Mesenteric fat pad (tissue), 1 donor: ENCODE measurements around the gene STPG3. TPM values are rescaled to one million over a fixed set of nuclear protein-coding genes. Genes with fewer than 3 reads are reported as not detected.

Experiments
- DNase-seq: peaks from one replicate; pipeline ENCODE4 v3.0.0-alpha.2; 2020; ENCODE audit warnings: low spot score
- total RNA-seq: library from RNA; stranded (reverse); fragmentation: NEBNext Ultra II Directional; extraction: Animal tissue kit (Norgen Biotek cat#: 25700); gene quantifications from one replicate; pipeline ENCODE4 v1.2.1, GENCODE V29; 2021
- donor health status: DM: yes; HTN: yes; CAD: no.

STPG3 gene
- total RNA-seq, 1 donor from 2014 or later, result not detected

DNA sequence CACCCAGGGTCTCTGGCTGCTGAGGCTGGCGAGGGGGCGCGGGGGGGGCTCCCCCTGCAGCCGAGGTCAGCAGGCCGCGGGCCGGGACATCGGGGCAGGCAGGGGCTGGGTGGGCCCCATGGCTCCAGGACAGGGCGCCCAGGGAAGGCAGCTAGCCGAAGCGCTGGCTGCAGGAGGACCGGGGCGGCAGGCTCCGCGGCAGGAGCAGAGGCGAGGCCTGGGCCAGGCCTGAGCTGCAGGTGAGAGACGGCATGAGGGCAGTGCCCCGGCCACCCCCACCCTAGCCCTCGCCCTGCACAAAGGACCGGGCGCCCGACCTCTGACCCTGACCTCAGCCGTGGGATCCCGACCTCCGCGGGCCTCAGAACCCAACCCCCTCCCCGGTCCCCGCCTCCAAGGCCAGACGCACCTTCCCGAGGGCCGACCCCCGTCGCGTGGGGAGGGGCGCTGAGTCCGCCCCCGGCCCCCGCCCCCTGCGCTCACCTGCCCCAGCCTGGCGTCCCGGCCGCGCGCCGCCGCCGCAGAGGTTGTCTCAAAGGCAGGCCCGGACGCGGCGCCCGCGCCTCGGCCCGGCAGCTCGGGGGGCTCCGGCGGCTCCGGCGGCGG lies 29.5 kb upstream of the STPG3 start:
- no peak for DNase-seq

DNA sequence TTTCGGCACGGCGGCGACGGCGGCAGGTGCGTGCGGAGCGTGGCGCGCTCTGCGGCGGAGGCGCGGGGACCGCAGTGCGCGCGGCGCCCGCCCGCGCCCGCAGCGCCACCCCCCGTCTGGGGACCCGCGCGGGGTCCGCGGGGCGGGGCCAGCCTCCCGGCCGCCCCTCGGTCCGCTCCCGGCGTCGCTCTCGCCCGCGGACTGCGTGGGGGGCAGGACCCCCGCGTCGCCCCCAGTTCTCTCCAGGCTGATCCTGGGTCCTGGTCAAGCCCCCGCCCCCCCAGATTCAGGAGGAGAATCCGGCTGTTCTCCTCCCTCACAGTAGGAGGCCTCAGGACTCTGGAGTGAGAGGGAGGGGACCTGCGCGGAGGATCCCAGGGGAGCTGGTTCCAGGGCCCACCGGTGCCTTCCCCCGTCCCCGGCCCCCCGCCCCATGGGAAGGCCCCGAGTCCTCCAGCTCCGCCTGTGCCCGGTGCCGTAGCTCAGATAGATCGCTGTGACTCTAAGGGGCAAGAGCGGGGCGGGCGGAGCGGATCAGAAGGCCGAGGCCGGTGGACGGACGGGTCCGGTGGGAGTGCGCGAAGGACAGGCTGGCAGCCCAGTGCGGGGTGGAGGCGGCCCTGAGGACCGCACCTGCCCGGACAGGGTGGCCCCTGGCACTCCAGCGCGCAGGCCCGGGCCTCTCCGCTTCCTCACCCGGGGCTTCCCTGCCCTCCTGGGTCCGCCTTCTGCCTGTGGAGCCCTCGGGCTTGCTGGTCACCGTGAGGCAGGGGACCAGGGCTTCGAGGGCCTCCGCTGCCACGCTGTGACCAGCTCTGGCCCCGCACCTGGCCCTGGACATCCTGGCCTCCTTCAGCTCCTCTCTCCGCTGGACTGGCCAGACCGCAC lies 28.7 kb upstream of the STPG3 start, which contains the start of gene RNF208:
RNF208 (minus strand) TSS at position 51 of the 888 bp plus-strand sequence. CDS start 1,028 bp downstream, outside the sequence.
- DNase-seq, result no peak

DNA sequence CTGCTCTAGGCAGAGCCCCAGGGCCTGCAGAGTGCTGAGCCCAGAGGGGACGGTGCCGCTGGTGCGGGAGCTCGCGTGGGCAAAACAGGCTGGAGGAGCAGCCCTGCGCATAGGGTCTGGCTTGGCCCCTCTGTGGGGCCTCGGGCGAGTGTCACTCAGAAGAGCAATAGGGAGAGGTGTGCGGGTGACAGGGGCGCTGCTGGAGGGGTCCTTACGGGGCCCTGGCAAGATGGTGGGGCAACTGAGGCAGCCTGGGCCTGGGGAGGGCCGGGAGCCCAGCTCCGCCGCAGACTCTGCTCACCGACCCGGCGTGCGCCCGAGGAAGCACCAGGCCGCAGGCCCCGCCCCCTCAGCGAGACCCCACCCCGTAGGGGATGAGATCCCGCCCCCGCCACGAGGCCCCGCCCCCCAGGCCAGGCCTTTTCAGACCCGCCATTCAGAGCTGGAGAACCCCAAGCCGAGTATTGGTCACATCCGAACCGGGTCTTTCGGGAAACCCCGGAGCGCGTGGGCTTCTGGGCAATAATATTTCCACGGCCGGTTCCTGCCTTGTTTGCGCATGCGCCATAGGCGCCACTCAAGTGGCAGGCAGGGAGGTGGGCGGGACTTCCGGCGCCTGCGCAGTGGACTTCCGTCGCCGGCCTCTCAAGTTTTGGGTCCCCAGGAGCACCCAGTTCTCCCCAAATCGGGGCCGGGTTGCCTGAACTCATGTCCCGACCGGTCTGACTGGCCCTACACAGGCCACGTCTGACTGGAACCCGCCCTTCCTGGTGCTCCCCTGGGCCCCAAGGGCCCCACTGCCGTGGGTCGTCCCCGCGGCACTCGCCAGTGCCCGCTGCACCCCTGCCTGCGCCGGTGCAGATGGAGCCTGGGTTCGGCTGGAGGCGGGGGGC lies 27.8 kb upstream of the STPG3 start:
- peak; percentile 98 for DNase-seq

DNA sequence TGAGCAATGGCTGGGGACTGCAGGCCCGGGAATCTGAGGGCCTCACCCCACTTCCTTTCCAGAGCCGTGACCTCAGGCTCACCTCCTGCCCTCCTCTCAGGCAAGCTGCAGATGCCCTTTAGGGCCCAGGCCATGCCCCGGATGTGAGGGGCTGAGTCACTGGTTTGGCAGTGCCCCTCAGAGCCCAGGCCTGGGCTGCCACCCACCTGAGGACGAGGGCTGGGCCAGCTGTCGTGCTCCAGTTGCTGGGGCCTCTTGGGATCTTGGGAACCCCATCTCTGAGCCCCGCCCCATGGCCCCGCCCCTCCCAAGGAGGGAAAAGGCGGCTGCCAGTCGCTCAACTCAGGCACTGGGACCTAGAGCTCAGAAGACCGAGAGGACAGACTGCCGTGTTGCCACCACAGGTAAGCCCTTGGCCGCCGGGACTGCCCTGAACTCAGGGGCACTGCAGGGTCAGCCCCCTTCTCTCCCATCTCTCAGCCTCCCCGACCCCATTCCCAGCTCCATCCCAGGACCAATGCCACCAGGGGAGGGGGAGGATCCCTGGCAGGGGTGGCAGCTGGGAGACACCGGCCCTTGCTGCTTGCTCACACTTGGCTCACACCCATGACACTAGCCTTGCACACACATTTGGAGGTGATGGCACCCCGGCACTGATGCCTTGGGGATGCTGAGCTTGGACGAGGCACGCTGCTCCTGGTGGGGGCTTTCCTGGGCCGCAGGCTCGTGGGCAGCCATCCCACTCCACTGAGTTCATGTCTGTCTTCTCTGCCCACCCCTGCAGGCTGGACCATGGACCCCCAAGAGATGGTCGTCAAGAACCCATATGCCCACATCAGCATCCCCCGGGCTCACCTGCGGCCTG lies 26.0 kb upstream of the STPG3 start, which contains the start of gene CYSRT1:
CYSRT1 (plus strand) TSS at position 345 of the 865 bp plus-strand sequence; CDS start at position 793, 448 bp downstream.
- DNase-seq, result no peak

DNA sequence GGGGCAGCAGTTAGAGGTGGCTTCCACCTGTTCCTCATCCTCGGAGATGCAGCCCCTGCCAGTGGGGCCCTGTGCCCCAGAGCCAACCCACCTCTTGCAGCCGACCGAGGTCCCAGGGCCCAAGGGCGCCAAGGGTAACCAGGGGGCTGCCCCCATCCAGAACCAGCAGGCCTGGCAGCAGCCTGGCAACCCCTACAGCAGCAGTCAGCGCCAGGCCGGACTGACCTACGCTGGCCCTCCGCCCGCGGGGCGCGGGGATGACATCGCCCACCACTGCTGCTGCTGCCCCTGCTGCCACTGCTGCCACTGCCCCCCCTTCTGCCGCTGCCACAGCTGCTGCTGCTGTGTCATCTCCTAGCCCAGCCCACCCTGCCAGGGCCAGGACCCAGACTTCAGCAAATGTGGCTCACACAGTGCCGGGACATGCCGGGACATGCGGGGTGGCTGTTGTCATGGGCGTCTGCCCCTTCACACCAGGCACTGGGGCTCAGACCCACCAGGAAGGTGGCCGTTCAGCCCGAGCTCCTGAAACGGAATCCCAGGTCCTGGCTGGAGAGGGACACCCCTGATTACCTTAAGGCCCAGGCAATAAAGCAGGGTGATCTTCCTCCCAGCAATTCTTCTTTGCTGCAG lies 25.3 kb upstream of the STPG3 start:
- no peak for DNase-seq

DNA sequence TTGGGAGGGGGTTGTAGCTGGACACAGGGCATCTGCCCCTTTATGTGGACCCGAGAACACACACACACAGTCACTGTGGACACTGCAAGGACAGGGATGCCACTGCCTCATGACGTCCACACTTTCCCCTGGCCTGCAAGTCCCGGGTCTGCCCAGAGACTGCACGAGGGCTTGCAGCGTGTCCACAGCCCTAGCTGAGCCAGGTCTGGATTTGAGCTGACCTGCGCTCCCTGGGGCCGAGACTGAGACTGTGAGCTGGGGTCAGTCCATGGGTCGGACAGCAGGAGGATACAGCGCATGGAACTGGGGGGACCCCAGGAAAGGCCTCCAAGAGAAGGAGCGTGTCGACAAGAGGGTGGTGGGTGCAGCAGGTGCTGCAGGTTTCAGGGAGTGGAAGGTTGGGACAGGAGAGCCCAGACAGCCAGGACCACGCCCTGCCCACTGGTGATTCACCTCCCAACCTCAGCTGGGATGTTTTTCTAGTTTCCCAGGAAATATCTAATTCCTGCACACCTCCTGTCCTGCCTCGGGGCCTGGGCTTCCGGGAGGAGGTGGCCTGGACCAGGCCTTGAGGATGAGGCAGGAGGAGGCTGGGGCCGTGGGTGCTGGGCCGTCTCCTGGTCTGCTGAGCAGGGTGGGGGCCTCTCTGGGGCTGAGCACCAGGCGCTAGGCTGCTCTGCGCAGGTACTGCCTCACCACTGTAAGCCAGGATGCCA lies 24.6 kb upstream of the STPG3 start:
- no peak for DNase-seq

DNA sequence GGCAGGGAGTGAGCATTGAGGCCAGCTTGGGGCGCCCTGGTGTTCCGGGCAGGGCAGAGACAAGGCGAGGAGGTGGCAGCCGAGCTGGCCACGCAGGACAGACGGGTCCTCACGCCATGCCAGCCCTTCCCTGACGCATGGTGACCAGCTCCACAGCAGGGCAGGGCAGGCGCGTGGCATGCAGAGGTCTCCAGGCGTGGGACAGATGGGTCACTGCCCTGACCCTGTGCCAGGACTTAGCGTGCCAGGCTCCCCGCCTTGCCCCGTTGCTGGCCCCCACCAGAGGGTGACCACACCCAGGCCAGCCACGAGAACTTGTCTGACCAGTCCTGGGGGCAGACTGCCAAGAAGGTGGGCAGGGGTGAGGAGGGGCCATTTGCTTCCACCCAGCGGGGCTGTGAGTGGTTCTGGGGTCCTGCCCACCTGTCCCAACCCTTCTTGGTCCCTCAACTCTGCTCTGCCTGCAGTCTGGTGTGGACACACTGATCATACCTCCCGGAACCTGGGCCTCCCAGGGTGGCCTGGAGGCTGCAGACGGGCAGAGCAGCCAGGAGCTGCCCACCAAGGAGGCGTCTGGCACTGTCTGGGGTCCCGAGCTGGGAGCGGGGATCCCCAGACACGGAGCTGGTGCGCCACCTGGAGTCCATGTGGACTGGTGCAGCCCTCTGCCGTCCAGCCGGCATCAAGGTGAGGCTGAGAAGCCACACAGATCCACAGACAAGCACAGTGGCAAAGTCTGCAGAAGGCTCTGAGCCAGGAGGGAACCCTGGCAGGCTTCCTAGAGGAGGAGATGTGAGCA lies 23.8 kb upstream of the STPG3 start, which contains the start of gene RNF224:
RNF224 (plus strand) TSS at position 449 of the 799 bp plus-strand sequence. CDS start 834 bp downstream, outside the sequence.
- no peak for DNase-seq

DNA sequence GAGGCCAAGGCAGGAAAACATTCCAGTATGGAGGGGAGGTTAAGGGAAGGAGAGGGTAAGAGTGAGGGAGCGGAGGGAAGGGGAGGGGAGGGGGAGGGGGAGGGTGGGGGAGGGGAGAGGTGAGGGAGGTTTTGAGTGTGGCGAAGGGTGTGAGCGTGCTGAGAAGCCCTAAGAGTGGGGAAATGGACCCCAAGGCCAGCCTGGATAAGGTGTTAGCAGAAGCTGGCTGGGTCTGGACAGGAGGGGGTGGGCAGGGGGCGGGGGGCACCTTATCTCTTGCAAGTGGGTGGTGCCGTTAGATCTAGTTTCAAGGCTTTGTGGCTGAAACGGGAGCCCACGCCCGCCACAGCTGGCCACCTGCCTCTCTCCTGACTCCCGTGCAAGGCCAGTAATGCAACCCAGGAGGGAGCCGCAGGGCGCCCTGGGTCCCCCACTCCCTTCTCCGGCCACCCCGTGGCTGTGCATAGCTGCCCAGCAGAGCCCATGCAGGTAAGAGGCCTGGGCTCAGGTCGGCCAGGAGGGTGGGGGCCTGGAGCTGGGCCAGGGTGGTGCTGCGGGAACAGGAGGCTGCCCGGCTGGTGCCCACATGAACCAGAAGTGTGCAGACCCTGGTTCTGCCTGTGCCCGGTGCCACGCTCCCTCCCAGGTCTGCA lies 23.1 kb upstream of the STPG3 start:
- no peak for DNase-seq

DNA sequence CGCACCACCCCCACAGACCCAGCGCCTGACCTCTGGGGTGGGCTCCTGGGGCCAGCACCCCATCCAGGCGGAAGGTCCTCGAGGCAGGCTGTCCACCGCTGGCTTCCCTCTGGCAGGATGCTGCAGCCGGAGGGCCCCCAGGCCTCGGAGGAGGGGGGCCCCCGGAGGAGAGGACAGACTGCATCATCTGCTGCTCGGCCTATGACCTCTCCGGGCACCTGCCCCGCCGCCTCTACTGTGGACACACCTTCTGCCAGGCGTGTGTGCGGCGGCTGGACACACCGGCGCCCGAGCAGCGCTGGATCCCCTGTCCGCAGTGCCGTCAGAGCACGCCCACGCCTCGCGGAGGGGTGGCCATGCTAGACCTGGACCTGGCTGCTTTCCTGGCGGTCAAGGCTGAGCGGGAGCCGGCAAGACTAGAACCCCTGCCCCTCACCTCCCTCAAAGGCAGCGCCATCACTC lies 22.5 kb upstream of the STPG3 start:
- no peak for DNase-seq

DNA sequence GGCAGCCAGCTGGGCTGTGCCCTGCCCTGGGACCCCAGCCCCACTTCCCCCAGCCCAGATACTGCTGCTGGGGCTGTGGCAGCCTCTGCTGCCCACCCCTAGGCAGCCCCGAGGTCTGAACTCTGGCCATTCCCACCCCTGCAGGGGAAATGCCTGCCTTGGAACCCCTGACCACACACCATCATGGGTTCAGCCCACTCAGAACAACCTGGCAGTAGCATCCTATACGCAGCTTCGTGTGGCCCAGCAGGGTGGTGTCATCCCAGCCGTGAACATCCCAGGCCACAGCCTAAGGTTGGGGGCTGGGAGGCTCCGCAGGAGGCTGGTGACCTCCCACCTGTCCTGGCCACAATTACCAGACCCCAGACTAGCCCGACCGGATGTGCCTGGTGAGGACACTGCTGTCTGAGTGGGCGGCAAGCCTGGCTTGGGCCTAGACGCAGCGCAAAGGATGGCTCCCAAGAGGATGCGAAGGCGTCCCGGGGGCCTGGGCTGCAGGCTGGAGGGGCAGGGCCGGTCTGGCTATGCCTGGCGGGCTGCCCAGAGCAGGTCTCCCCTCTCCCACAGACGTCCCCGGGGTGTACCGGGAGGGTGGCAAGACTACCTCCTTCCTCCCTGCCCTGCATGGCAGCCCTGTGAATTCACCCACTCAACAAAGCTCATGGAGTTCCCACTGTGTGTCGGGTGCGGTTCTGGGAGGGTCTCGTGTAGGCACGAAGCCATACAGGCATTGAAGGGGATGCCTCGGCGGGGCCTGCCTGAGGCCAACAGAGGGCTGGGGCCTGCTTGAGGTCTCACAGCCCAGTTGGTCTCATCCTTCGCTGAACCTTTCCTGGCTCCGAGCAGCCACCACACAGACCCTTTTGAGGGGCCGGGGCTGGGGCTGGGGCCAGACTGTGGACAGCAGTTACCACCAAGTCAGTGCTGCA lies 21.9 kb upstream of the STPG3 start:
- no peak for DNase-seq

DNA sequence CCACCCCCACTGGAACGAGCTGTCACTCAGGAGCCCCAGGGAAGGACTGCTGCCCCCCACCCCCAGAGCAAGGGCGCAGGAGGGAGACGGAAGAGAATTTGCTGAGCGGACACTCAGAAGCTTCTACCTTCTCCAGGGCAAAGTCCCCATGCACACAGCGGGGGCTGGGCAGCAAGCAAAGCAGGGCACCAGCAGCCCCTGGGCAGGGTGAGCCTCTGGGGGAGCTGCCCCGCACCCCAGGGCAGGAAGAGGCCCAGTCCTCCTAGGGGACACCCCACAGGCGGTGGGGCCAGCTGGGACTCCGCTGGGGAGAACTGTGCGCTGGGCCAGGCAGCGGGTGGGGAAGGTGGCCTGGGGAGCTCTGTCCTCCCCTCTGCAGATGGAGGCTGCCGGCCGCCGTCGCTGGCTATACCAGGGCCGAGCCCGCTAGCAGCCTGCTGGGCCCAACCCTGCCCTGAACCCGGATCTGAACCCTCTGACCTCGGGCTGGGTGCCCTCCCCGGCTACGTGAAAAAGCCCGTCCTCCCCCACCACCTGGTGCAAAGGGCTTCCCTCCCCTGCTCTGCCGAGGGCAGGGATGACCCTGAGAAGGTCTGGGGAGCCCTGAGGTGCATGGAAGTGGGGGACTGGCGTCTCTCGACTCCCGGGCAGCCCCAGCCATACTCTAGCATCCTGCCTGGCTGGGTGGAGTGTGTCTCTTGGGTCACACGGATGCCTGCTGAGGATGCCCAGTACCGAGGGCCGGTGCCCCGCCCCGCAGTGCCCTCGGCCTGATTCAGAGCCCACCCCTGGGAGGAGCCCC lies 21.0 kb upstream of the STPG3 start:
- no peak for DNase-seq

DNA sequence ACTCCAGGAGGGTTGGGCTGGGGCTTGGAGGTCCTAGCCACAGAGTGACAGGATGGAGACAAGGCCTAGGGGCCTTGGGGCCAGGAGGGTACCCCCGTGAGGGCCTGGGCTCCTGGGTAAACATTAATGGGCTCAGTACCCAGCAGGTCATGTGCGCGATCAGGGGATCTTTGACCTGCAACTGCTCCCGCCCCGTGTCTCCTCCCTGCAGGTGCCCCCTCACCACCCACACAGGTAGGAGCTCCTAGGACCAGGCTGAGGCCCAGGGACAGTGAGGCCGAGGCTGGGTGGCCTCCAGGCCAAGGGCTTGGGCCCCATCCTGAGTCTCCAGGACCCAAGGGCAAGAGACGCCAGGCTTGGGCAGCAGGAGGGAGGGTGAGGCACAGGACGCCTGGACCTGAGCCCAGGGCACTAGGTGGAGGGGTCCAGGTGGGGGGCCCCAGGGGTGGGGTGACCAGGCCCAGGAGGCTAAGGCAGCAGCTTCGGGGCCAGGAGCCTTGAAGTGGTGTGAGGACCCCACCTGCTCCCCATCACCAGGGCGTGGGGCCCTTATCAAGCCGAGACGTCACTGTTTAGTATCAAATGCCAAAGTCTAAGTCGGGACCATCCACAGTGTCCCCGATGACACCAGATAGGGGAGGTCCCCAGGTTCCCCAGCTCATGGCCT lies 20.2 kb upstream of the STPG3 start, which contains the start of gene SLC34A3:
SLC34A3 (plus strand) TSS at position 197 of the 667 bp plus-strand sequence. CDS start 802 bp downstream, outside the sequence.
- DNase-seq, result no peak

DNA sequence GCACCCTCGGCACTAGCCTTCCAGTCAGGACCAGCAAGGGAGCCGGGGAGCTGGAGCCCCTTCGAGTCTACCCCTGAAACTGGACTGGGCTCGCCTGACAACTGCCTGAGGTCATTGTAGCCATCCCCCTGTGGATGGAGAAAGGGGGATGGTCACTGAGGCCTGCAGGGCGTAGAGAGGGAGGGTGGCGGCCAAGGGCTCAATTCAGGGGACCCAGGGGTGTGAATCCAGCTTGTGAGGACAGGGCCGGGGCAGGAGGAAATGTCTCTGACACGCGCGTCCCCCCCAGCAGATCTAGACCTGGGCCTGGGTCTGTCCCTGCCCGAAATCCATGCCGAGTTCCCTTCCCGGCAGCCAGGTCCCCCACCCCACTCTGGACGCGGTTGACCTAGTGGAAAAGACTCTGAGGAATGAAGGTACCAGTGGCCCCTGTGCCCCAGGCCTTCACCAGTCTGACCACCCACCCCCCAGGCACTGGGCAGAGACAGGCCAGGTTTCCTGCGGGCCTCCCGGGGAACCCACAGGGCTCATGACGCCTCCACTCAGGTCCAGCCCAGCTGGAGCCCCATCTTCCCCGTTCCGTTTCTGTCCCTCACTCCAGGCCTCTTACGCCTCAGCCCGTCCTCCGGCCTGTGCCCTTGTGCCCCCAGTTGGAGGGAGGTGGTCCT lies 19.6 kb upstream of the STPG3 start:
- DNase-seq, result no peak

DNA sequence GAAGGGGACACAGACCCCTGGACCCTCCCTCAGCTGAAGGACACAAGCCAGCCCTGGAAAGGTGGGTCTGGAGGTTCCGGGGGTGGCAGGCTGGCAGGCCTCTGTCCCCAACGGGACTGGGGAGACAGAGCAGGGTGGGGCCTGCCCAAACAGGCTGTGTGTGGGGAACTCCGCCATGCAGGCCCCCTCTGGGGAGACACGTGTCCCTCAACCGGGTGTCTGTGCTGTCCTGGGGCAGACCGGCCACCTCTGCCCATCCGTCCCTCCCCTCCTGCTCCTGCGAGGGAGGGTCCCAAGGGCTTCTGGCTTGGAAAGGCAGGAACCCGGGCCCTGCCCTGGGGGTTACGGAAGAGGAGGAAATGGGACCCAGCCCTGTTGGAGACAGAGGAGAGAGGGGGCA lies 19.0 kb upstream of the STPG3 start:
- no peak for DNase-seq
